Measurements from ENCODE around the gene INTS6.

Gene INTS6

GRCh38 chr13:51321836-51322235 lies 131.0 kb downstream of the INTS6 start:
- DNase-seq (ENCODE audit: low read depth in 2 of 2): no peak

GRCh38 chr13:51318876-51319275 lies 134.0 kb downstream of the INTS6 start:
- DNase-seq (ENCODE audit: low read depth in 2 of 2): no peak

- DNase-seq (ENCODE audit: low read depth in 2 of 2): no peak
These were observed 134.8 kb downstream of the INTS6 start for GRCh38 chr13:51318015-51318414.

GRCh38 chr13:51317262-51317661 lies 135.6 kb downstream of the INTS6 start:
- DNase-seq (ENCODE audit: low read depth in 2 of 2): no peak

GRCh38 chr13:51313619-51314018 lies 139.2 kb downstream of the INTS6 start:
- no peak for DNase-seq (ENCODE audit: low read depth in 2 of 2)

- no peak for DNase-seq (ENCODE audit: low read depth in 2 of 2)
These were observed 140.8 kb downstream of the INTS6 start for GRCh38 chr13:51311957-51312520.
